ENCODE results near the gene BLNK.

DNA sequence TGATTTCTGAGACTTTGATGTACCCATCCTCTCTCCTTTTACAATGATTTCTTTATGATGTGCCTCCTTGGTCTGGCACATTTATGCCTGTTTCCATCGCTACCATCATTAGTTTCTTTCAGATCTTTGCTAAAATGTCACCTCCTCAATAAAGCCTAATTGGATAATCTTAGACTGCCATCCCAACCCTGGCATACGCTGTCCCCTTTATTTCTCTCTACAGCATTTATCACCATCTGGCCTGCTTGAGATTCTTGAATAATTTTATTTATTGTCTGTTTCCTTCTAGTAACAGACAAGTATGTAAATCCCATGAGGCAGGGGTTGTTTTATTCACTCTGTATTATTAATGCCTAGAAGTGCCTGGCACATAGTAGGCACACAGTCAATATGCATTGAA is 26.1 kb upstream of the BLNK start:
- TF ChIP-seq, protein P1, sequence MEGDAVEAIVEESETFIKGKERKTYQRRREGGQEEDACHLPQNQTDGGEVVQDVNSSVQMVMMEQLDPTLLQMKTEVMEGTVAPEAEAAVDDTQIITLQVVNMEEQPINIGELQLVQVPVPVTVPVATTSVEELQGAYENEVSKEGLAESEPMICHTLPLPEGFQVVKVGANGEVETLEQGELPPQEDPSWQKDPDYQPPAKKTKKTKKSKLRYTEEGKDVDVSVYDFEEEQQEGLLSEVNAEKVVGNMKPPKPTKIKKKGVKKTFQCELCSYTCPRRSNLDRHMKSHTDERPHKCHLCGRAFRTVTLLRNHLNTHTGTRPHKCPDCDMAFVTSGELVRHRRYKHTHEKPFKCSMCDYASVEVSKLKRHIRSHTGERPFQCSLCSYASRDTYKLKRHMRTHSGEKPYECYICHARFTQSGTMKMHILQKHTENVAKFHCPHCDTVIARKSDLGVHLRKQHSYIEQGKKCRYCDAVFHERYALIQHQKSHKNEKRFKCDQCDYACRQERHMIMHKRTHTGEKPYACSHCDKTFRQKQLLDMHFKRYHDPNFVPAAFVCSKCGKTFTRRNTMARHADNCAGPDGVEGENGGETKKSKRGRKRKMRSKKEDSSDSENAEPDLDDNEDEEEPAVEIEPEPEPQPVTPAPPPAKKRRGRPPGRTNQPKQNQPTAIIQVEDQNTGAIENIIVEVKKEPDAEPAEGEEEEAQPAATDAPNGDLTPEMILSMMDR (IDR thresholded peaks at IDR 0.05) = no peak
- TF ChIP-seq POLR2A (IDR thresholded peaks at IDR 0.05) = no peak
